Esophagus (tissue), 2 donors: ENCODE data around the gene RUSC2. TPM values are rescaled to one million over a fixed set of nuclear protein-coding genes. Genes with fewer than 3 reads are reported as not detected.

ENCODE experiments used
- H3K27ac ChIP-seq, 2 donors: one replicate each; pipeline ENCODE4 v1.5.1; 2013; ENCODE audit warnings: low read depth in 2 of 2, mild to moderate bottlenecking in 2 of 2, inconsistent platforms in 1 of 2, low read length in 1 of 2, moderate library complexity in 1 of 2
- H3K27me3 ChIP-seq, 2 donors: one replicate each; pipeline ENCODE4 v1.6.1; 2013; ENCODE audit warnings: low read length in 2 of 2, control low read depth in 1 of 2, mild to moderate bottlenecking in 1 of 2; ENCODE audit not compliant: insufficient read depth in 2 of 2, control insufficient read depth in 1 of 2
- H3K36me3 ChIP-seq, 2 donors: one replicate each; pipeline ENCODE4 v1.6.1; 2013; ENCODE audit warnings: low read length in 1 of 2; ENCODE audit not compliant: control insufficient read depth in 2 of 2, insufficient read depth in 2 of 2
- H3K4me1 ChIP-seq, 2 donors: one replicate each; pipeline ENCODE4 v1.6.1; 2013; ENCODE audit warnings: low read length in 1 of 2; ENCODE audit not compliant: control insufficient read depth in 2 of 2, insufficient read depth in 2 of 2
- H3K4me3 ChIP-seq, 2 donors: one replicate each; pipeline ENCODE4 v1.5.1; 2013; ENCODE audit warnings: low read length in 2 of 2, mild to moderate bottlenecking in 2 of 2, low read depth in 1 of 2, moderate library complexity in 1 of 2
- H3K9me3 ChIP-seq, 2 donors: one replicate each; pipeline ENCODE4 v1.6.1; 2013; ENCODE audit warnings: mild to moderate bottlenecking in 2 of 2, low read depth in 1 of 2, low read length in 1 of 2, moderate library complexity in 1 of 2; ENCODE audit not compliant: control insufficient read depth in 2 of 2, insufficient read depth in 1 of 2
- WGBS, 2 donors: extraction: QIAGEN DNeasy Blood & Tissue Kit; methylation state at CpG; one replicate each; pipeline ENCODE4 v1.1.7; 2013; 5-methylcytosine and 5-hydroxymethylcytosine counted together
- polyA plus RNA-seq, 2 donors: library from polyadenylated mRNA; stranded (reverse); fragments of 200-250 nt; gene quantifications; one replicate each; pipeline ENCODE4 v1.2.3, GENCODE V29; 2013
- donor health status: healthy with polysubstance abuse.
- donor health status: Bipolar disorder and iron deficiency.

Gene RUSC2, protein sequence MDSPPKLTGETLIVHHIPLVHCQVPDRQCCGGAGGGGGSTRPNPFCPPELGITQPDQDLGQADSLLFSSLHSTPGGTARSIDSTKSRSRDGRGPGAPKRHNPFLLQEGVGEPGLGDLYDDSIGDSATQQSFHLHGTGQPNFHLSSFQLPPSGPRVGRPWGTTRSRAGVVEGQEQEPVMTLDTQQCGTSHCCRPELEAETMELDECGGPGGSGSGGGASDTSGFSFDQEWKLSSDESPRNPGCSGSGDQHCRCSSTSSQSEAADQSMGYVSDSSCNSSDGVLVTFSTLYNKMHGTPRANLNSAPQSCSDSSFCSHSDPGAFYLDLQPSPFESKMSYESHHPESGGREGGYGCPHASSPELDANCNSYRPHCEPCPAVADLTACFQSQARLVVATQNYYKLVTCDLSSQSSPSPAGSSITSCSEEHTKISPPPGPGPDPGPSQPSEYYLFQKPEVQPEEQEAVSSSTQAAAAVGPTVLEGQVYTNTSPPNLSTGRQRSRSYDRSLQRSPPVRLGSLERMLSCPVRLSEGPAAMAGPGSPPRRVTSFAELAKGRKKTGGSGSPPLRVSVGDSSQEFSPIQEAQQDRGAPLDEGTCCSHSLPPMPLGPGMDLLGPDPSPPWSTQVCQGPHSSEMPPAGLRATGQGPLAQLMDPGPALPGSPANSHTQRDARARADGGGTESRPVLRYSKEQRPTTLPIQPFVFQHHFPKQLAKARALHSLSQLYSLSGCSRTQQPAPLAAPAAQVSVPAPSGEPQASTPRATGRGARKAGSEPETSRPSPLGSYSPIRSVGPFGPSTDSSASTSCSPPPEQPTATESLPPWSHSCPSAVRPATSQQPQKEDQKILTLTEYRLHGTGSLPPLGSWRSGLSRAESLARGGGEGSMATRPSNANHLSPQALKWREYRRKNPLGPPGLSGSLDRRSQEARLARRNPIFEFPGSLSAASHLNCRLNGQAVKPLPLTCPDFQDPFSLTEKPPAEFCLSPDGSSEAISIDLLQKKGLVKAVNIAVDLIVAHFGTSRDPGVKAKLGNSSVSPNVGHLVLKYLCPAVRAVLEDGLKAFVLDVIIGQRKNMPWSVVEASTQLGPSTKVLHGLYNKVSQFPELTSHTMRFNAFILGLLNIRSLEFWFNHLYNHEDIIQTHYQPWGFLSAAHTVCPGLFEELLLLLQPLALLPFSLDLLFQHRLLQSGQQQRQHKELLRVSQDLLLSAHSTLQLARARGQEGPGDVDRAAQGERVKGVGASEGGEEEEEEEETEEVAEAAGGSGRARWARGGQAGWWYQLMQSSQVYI (N-terminal part only)
- polyA plus RNA-seq: 10 to 100 TPM in 1 of 2 donors, 1 to 10 TPM in 1; 7.3 to 27.2 TPM

DNA sequence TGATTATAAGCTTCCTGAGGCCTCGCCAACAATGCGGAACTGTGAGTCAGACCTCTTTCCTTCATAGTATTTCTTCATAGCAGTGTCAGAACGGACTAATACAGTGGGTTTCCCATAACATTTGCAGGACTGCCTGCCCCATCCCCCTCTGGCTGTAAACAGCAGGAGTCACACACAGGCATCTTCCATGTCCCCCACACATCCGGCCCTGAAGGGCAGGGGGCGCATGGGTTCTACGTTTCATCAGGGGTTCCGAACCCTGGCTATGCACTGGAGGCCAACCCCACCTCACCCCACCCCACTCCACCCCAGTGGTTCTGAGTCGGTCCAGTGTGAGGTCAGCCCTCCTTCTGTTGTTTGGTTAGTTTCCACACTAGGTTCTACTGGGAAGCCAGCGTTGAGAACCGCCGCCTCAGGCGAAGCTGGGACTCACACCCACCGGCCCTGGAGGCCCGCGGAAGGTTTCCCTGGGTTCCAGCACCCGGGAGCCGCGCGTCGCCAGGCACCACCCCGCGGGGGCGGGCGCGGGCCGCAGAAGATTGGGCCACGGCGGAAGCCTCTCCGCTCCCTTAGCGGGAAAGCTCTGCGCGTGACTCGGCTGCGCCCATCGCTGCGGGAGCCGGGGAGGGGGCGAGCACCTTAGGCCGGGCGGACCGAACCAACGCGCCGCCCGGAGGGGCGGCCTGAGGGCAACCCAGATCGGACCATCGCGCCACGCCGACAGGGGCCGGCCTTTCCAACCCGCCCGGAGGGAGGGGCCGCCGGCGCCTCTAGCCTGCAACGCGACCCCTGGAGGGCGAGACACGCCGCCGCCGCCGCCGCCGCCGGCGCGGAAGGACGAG, at the start of gene RUSC2:
RUSC2 (plus strand) TSS at position 799 of the 842 bp plus-strand sequence. CDS start 56,411 bp downstream, outside the sequence.
- H3K27ac ChIP-seq: peak within 1 kb of the TSS; percentile 81 to 94
- no peaks in the 10 kb centered on the region for H3K9me3 ChIP-seq
- 2% methylated on average over 57 to 71 of the region's 71 CpGs for WGBS, 2 donors
- H3K27me3 ChIP-seq: no peaks in the 10 kb centered on the region
- H3K4me3 ChIP-seq: peak within 1 kb of the TSS; percentile 66 to 68
- H3K4me1 ChIP-seq: peaks cover 3 to 5% of the 10 kb centered on the region in 2 donors
- no peaks in the 10 kb centered on the region for H3K36me3 ChIP-seq

DNA sequence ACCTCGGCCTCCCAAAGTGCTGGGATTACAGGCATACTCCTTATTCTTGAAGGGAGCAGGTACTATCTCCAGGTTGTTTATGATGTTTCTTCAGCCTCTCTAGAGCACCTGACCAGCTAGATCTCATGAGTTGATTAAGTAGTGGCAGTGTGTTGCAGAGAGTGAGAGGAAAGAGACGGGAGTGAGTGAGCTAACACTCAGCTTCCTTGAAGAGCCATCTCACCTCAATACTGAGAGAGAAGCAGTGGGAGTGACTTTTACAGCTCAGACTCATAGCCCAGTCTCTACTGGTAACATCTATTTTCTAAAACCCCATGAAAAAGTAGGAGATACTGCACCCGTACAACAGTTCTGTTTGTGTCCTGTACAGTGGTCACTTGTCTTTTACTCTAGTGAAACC, 43.9 kb upstream of the RUSC2 start:
- WGBS, 2 donors: 91 to 92% methylated on average over 3 of the region's 3 CpGs
- no peak overlapping the region for H3K4me3 ChIP-seq
- no peaks in the 10 kb centered on the region for H3K27me3 ChIP-seq
- no peaks in the 10 kb centered on the region for H3K9me3 ChIP-seq
- no peaks in the 10 kb centered on the region for H3K4me1 ChIP-seq
- H3K36me3 ChIP-seq: no peaks in the 10 kb centered on the region
- no peak overlapping the region for H3K27ac ChIP-seq

DNA sequence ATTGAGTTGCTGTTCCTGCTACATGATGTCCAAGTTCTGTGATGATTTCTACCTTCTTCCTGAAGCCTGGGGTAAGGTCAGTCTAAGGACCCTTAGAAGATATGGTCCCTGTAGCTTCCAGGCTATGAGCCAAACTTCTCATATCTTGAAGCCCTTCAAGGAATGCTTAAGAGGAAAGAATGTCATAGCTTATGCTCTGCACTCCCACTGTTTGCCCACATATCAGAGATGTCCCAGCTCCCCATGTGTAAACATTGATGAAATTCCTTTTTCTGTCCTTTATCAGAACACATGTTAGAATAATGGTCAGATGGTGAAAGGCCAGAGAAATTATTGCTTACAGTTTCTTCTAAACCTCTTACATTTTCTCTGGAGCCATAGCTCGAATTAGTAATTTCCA, 41.4 kb upstream of the RUSC2 start:
- Histone ChIP-seq H3K27me3 (no peaks in the 10 kb centered on the region), H3K4me1 (no peaks in the 10 kb centered on the region), H3K9me3 (peaks cover 0 to 3% of the 10 kb centered on the region in 2 donors), H3K27ac (no peak overlapping the region), H3K36me3 (no peaks in the 10 kb centered on the region), H3K4me3 (no peak overlapping the region)
- WGBS, 2 donors: 73 to 88% methylated on average over 1 of the region's 1 CpG

DNA sequence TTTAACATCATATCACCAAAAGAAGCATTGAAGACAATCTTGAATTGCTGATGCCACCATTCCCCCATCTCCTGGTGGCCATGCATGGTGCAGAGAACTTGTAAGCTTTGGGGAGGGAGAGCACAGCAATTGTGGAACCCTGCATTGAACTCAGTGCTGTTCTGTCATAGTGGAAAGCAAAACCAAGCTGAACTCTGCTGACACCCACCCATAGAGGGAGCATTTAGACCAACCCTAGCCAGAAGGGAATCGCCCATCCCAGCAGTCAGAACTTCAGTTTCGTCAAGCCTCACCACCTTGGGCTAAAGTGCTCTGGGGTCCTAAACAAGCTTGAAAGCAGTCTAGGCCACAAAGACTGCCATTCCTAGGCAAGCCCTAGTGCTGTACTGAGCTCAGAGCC, 37.4 kb upstream of the RUSC2 start:
- Histone ChIP-seq H3K36me3 (no peaks in the 10 kb centered on the region), H3K4me1 (no peaks in the 10 kb centered on the region), H3K27me3 (no peaks in the 10 kb centered on the region), H3K9me3 (peaks cover 0 to 3% of the 10 kb centered on the region in 2 donors), H3K27ac (no peak overlapping the region), H3K4me3 (no peak overlapping the region)
- WGBS, 2 donors: 86 to 91% methylated on average over 2 of the region's 2 CpGs

DNA sequence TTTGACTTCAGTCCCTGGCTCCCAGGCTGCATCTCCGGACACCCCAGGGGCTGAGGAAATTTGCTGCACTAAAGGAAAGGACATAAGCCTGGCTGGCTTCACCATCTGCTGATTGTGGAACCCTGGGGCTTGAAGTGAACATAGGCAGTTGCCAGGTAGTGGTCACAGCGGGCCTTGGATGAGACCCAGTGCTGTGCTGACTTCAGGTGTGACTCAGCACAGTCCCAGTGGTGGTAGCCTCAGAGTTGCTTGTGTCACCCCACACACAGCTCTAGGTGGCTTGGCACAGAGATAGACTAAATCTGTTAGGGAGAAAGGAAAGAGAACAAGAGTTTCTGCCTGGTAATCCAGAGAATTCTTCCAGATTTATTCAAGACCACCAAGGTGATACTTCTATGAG, 36.1 kb upstream of the RUSC2 start:
- H3K4me3 ChIP-seq: no peak overlapping the region
- no peak overlapping the region for H3K27ac ChIP-seq
- 73 to 83% methylated on average over 2 of the region's 2 CpGs for WGBS, 2 donors
- H3K9me3 ChIP-seq: peaks cover 0 to 3% of the 10 kb centered on the region in 2 donors
- no peaks in the 10 kb centered on the region for H3K27me3 ChIP-seq
- no peaks in the 10 kb centered on the region for H3K36me3 ChIP-seq
- no peaks in the 10 kb centered on the region for H3K4me1 ChIP-seq

DNA sequence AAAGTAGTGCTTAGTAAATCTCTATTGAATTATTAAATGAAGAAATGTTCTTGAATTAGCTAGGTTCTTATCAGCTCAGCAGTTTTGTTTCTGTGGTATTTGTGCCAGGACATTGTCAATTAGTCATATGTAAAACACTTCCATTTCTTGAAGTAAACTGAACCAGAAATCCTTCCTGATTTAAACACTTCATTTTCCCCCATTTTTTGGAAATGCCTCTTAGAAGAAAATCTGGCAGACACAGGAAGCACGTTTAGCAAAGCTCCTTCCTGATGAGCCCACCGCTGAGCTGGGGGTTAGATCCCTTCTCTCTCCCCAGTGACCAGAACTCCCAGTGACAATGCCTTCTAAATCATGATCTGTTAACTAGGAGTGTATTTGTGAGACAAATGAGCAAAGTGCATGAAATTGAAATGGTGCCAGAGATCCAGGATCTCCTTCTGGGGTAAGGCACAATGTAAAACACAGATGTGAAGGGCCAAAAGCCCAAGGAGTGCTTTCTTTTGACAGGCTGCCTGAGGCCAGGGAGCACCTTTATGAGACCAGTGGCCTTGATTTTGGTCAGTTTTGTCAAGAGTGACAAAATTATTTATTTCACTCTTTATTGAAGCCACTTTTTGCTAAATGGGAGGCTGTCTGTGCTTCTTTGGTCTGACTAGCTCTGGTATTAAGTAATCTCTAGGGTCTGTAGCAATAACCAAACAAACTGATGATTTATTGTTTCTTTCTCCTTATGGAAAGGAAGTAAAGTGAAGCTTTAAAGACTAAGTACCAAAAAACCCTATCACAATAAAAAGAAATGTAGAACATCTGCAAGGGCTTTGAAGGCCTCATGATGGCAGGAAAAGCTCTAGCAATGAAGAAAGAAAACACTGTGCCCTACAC, 25.5 kb upstream of the RUSC2 start:
- H3K9me3 ChIP-seq: peaks cover 4 to 7% of the 10 kb centered on the region in 2 donors
- no peaks in the 10 kb centered on the region for H3K4me1 ChIP-seq
- WGBS, 2 donors: 42 to 47% methylated on average over 2 of the region's 2 CpGs
- no peak overlapping the region for H3K27ac ChIP-seq
- H3K27me3 ChIP-seq: no peaks in the 10 kb centered on the region
- no peaks in the 10 kb centered on the region for H3K36me3 ChIP-seq
- no peak overlapping the region for H3K4me3 ChIP-seq

DNA sequence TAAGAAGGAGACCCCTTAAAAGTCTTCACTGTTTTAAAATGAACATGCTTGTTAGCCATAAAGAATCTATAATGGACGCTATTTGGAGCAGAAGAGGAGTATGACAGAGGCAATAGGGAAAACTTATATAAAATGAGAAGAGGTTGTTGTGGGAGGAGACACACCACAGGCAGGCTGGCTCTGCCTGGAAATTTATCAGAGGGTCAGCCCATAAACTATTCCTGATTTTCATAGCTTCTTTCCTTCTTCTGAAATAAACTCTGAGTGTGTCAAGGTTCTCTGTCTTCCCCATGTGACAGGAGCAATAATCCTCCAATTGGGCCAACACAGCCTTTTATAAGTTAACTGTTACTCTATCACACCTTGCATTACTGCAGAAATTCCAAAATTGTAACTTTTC, 19.6 kb upstream of the RUSC2 start:
- 74 to 86% methylated on average over 1 of the region's 1 CpG for WGBS, 2 donors
- Histone ChIP-seq H3K4me3 (no peak overlapping the region), H3K27me3 (no peaks in the 10 kb centered on the region), H3K4me1 (no peaks in the 10 kb centered on the region), H3K27ac (no peak overlapping the region), H3K36me3 (no peaks in the 10 kb centered on the region), H3K9me3 (no peaks in the 10 kb centered on the region)

DNA sequence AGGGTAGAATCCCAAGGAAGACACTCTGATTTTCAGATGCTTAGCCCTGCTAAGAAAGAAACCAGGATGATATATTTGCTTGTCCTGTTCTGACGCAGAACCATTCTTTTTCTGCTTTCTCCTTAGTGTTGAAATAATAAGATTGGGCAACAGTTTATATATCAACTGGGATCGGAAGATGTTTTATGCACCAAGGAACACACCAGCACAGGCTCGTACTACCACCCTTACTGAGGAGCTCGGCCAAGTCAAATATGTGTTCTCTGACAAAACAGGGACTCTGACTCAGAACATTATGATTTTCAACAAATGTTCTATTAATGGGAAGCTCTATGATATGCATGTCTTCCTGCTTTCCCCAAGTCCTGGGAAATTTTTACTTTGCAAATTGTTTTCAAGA, 19.0 kb upstream of the RUSC2 start:
- no peaks in the 10 kb centered on the region for H3K27me3 ChIP-seq
- no peak overlapping the region for H3K4me3 ChIP-seq
- no peaks in the 10 kb centered on the region for H3K9me3 ChIP-seq
- no peaks in the 10 kb centered on the region for H3K4me1 ChIP-seq
- no peak overlapping the region for H3K27ac ChIP-seq
- 48 to 55% methylated on average over 4 of the region's 4 CpGs for WGBS, 2 donors
- no peaks in the 10 kb centered on the region for H3K36me3 ChIP-seq
